Measurements from ENCODE around the gene PCBP3. TPM values are rescaled to one million over a fixed set of nuclear protein-coding genes. Genes with fewer than 3 reads are reported as not detected.
"Not testable (repeated sequence)": the region's sequence is repeated elsewhere in the genome, so short reads cannot be mapped to it uniquely, and the experiment has no call there.

PCBP3 gene
- total and polyA plus RNA-seq, 4 donors: 14.3 to 30.0 (median 22.5) TPM

DNA sequence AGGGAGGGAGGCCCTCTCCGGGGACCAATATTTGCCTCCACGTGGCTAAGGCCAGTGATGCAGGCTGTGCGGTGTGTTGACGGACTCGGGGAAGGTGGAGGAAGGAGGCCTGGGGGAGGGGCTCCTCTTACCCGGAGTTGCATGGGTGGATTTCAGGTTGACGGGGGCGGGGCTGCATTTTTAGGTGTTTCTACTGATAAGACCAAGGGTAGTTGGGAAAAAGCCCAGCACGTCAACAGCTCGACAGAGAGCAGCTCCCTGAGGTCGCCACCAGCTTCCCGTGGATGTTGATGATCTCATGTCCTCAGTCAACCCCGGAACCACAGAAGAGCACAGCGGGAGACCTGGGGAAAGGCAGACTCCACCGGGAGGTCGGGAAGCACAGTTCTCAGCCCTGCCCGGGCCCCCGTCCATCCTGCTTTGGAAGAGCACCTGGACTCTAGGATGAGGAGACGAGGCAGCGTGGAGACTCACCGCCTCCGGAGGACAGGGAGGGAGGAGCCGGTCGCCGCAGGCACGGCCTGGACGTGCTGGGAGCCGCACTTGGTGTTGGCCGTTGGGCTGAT lies 305.1 kb downstream of the PCBP3 start:
- Histone ChIP-seq H3K9me3 (ENCODE audit: control insufficient read depth, insufficient read depth, low read length) (no peaks in the 10 kb centered on the region), H3K4me1 (ENCODE audit: control insufficient read depth, insufficient read depth, low read length) (peaks cover 5% of the 10 kb centered on the region), H3K27ac (ENCODE audit: low read depth, low read length) (no peak overlapping the region), H3K36me3 (ENCODE audit: control insufficient read depth, insufficient read depth, low read length) (peaks cover 9% of the 10 kb centered on the region), H3K4me3 (ENCODE audit: low read depth, low read length) (no peak overlapping the region), H3K27me3 (ENCODE audit: control insufficient read depth, insufficient read depth, low read length) (no peaks in the 10 kb centered on the region)
- WGBS (ENCODE audit: insufficient coverage): 85% methylated on average over 29 of the region's 29 CpGs
- no peak for DNase-seq (ENCODE audit: low read depth in 4 of 6, low spot score in 6 of 6)

DNA sequence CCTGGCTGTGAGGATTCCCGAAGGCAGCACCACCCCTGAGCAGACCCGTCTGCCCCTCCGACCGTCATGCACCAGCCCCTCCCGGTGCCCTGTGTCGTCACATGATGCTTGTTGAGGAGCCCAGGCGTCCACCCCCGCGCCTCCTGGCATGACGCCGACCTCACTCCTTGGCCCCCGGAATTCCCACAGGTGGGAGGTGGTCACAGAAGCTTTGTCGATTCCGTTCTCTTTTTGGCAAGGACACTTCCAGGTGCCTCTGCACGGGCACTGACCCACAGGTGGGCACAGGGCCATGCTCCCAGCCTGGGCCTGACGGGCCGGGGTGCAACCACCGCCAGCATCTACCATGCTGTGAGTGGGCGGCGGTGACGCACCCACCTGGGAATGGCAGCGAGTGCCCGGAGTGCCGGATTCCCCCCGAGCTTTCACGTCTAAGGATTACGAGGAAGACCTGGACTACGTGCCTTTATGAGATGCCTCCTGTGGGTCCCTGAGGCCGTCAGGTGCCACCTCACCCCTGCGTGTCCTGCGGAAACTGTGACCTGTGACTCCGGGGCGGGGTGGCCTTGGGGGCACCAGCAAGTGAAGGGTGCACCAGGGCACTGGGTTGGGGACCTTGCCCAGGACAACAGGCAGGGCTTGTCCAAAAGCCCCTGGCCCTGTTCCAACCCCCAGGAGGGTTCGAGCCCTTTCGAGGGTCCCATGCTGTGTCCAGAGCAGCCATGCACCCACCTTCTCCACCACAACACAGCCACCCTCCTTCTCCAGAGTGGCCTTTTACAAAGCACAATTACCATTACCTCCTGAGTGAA lies 306.6 kb downstream of the PCBP3 start:
- peaks cover 9% of the 10 kb centered on the region for H3K36me3 ChIP-seq (ENCODE audit: control insufficient read depth, insufficient read depth, low read length)
- WGBS (ENCODE audit: insufficient coverage): 87% methylated on average over 35 of the region's 35 CpGs
- no peak overlapping the region for H3K27ac ChIP-seq (ENCODE audit: low read depth, low read length)
- H3K4me3 ChIP-seq (ENCODE audit: low read depth, low read length): no peak overlapping the region
- DNase-seq (ENCODE audit: low read depth in 4 of 6, low spot score in 6 of 6): no peak
- H3K4me1 ChIP-seq (ENCODE audit: control insufficient read depth, insufficient read depth, low read length): peaks cover 9% of the 10 kb centered on the region
- H3K27me3 ChIP-seq (ENCODE audit: control insufficient read depth, insufficient read depth, low read length): no peaks in the 10 kb centered on the region
- no peaks in the 10 kb centered on the region for H3K9me3 ChIP-seq (ENCODE audit: control insufficient read depth, insufficient read depth, low read length)

DNA sequence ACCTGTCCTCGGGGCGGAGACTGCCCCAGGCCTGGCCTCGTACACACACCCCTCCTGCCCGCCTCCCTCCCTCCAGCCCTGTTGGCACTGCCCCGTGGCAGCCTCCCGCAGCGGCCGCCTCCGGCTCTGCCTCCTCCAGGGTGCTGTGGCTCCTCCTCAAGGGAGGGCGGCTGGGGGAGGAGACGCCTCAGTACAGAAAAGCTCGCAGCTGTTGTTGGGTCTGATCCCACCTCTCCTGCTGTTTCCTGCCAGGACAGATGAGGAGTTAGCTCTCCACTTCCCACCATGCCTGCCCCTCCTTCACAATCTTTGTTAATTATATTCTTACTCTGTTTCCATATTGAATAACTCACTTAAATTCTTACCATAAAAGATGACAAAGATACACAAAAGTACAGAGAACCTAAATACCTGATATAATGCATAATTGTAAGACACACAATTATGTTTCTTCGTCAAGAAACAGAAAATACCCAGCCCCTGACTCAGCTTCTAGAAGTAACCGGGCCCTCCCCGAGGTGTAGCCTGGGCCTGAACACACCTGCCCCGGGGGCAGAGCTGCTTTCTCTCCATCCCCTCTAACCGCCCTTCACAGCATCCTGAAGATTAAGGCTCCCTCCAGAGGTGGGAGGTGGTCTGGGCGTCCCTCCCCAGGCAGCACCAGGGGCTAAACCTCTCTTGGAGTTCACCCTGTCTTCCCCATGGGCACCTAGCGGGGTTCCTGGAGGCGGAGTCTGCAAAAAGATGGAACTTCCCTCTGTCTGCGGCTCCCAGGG lies 307.4 kb downstream of the PCBP3 start:
- H3K9me3 ChIP-seq (ENCODE audit: control insufficient read depth, insufficient read depth, low read length): no peaks in the 10 kb centered on the region
- H3K4me3 ChIP-seq (ENCODE audit: low read depth, low read length): no peak overlapping the region
- no peak overlapping the region for H3K27ac ChIP-seq (ENCODE audit: low read depth, low read length)
- DNase-seq (ENCODE audit: low read depth in 4 of 6, low spot score in 6 of 6): peak in 1 of 6 donors; percentile 66
- peaks cover 9% of the 10 kb centered on the region for H3K4me1 ChIP-seq (ENCODE audit: control insufficient read depth, insufficient read depth, low read length)
- peaks cover 6% of the 10 kb centered on the region for H3K36me3 ChIP-seq (ENCODE audit: control insufficient read depth, insufficient read depth, low read length)
- H3K27me3 ChIP-seq (ENCODE audit: control insufficient read depth, insufficient read depth, low read length): no peaks in the 10 kb centered on the region
- 44% methylated on average over 20 of the region's 21 CpGs for WGBS (ENCODE audit: insufficient coverage)

DNA sequence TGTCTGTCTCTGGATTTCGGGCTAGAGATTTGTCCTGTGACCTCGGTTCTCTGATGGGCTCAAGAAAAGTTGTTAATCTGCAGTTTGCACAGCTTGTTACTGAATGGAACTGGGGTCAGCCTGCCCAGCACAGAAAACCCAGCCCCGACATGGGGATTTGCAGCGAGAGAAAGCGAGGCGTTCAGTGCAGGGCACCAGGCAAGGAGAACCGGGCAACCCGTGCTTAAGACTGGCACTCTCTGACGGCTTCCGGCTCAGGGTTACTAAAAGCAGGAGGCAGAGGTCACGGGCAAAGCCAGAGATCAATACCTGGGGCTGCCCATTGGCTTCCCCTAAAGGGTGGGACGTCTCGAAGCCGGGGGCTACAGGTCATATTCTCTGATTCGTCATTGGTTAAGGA lies 308.2 kb downstream of the PCBP3 start:
- H3K9me3 ChIP-seq (ENCODE audit: control insufficient read depth, insufficient read depth, low read length): no peaks in the 10 kb centered on the region
- peaks cover 9% of the 10 kb centered on the region for H3K4me1 ChIP-seq (ENCODE audit: control insufficient read depth, insufficient read depth, low read length)
- WGBS (ENCODE audit: insufficient coverage): 86% methylated on average over 15 of the region's 15 CpGs
- H3K4me3 ChIP-seq (ENCODE audit: low read depth, low read length): no peak overlapping the region
- no peak for DNase-seq (ENCODE audit: low read depth in 4 of 6, low spot score in 6 of 6)
- H3K36me3 ChIP-seq (ENCODE audit: control insufficient read depth, insufficient read depth, low read length): peaks cover 6% of the 10 kb centered on the region
- no peaks in the 10 kb centered on the region for H3K27me3 ChIP-seq (ENCODE audit: control insufficient read depth, insufficient read depth, low read length)
- H3K27ac ChIP-seq (ENCODE audit: low read depth, low read length): no peak overlapping the region

DNA sequence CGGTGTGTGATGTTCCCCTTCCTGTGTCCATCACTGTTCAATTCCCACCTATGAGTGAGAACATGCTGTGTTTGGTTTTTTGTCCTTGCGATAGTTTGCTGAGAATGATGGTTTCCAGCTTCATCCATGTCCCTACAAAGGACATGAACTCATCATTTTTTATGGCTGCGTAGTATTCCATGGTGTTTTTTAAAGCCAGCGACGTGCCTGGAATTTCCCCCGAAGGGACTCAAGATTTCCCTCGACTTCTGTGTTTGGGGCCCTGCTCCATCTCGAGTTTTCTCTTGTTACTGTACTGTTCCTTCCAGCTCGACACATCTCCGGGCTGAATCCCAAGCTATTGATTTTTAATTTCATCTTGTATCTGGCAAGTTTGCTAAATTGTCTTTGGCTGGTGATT lies 309.0 kb downstream of the PCBP3 start:
- not testable (repeated sequence) for H3K9me3 ChIP-seq (ENCODE audit: control insufficient read depth, insufficient read depth, low read length); H3K4me3 ChIP-seq (ENCODE audit: low read depth, low read length); H3K27me3 ChIP-seq (ENCODE audit: control insufficient read depth, insufficient read depth, low read length); H3K4me1 ChIP-seq (ENCODE audit: control insufficient read depth, insufficient read depth, low read length); DNase-seq (ENCODE audit: low read depth in 4 of 6, low spot score in 6 of 6); H3K36me3 ChIP-seq (ENCODE audit: control insufficient read depth, insufficient read depth, low read length); H3K27ac ChIP-seq (ENCODE audit: low read depth, low read length)
- WGBS (ENCODE audit: insufficient coverage): 83% methylated on average over 6 of the region's 10 CpGs

DNA sequence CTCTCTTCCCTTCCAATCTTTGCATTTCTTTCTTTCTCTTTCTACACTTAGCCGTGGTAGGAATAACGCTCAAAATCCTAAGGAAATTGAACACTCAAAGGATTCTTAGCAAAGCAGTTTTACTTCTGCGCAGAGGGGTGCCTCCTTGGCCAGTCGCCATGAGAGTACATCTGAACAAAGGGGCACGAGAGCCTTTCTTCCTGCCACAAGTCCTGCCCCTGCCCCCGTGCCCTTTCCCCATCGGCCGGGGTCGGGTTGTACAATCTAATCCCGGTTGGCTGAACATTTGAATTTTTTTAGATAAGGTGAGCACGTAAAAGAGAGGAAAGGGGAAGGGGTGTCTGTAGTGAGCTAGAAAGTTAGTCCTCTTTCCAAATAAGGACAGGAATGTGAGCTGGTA lies 309.4 kb downstream of the PCBP3 start:
- no peak for DNase-seq (ENCODE audit: low read depth in 4 of 6, low spot score in 6 of 6)
- H3K9me3 ChIP-seq (ENCODE audit: control insufficient read depth, insufficient read depth, low read length): no peaks in the 10 kb centered on the region
- WGBS (ENCODE audit: insufficient coverage): 60% methylated on average over 11 of the region's 11 CpGs

DNA sequence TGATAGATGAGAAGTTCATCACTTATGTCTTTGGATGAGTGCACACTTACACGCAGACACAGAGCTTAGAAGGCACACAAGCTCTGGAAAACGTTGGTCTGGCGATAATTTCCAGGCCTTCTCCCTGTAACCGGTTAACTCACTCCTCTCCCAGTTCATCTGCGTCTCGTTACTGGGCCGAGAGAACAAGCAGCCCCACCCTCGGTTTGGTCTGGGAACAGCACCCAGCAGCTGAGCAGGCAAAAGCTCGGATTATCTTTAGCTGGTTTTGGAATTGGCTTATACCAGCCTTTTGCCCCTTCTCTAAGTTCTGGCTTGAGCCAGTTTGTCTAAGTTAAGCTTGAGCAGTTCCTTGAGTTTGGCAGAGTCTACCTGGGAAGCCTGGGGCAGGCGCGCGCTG lies 310.7 kb downstream of the PCBP3 start:
- Histone ChIP-seq H3K4me3 (ENCODE audit: low read depth, low read length) (no peak overlapping the region), H3K36me3 (ENCODE audit: control insufficient read depth, insufficient read depth, low read length) (peaks cover 4% of the 10 kb centered on the region), H3K4me1 (ENCODE audit: control insufficient read depth, insufficient read depth, low read length) (peaks cover 9% of the 10 kb centered on the region), H3K27me3 (ENCODE audit: control insufficient read depth, insufficient read depth, low read length) (no peaks in the 10 kb centered on the region), H3K9me3 (ENCODE audit: control insufficient read depth, insufficient read depth, low read length) (no peaks in the 10 kb centered on the region), H3K27ac (ENCODE audit: low read depth, low read length) (no peak overlapping the region)
- WGBS (ENCODE audit: insufficient coverage): 73% methylated on average over 11 of the region's 12 CpGs
- DNase-seq (ENCODE audit: low read depth in 4 of 6, low spot score in 6 of 6): no peak

More for the DNA sequence above, 309.4 kb downstream of the PCBP3 start:
- Histone ChIP-seq H3K27me3 (ENCODE audit: control insufficient read depth, insufficient read depth, low read length) (no peaks in the 10 kb centered on the region), H3K4me3 (ENCODE audit: low read depth, low read length) (no peak overlapping the region), H3K4me1 (ENCODE audit: control insufficient read depth, insufficient read depth, low read length) (peaks cover 9% of the 10 kb centered on the region), H3K27ac (ENCODE audit: low read depth, low read length) (no peak overlapping the region), H3K36me3 (ENCODE audit: control insufficient read depth, insufficient read depth, low read length) (peaks cover 6% of the 10 kb centered on the region)

DNA sequence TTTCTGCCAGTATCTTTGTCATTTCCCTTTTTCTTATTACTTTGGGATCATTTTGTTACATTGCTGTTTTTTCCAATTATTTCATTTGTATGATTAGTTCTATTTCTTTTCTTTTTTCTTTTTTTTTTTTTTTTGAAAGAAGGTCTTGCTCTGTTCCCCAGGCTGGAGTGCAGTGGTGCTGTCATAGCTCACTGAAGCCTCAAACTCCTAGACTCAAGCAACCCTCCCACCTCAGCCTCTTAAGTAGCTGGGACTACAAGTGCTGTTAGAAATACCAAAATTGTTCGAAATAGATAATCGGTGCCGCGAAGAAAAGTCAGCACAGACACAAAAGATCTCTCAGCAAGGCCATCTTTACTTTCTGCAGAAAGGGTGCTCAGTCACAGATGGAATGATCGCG lies 311.4 kb downstream of the PCBP3 start:
- Histone ChIP-seq H3K4me3 (ENCODE audit: low read depth, low read length) (no peak overlapping the region), H3K27me3 (ENCODE audit: control insufficient read depth, insufficient read depth, low read length) (no peaks in the 10 kb centered on the region), H3K4me1 (ENCODE audit: control insufficient read depth, insufficient read depth, low read length) (peaks cover 9% of the 10 kb centered on the region), H3K36me3 (ENCODE audit: control insufficient read depth, insufficient read depth, low read length) (peaks cover 3% of the 10 kb centered on the region), H3K9me3 (ENCODE audit: control insufficient read depth, insufficient read depth, low read length) (no peaks in the 10 kb centered on the region), H3K27ac (ENCODE audit: low read depth, low read length) (no peak overlapping the region)
- no peak for DNase-seq (ENCODE audit: low read depth in 4 of 6, low spot score in 6 of 6)
- 94% methylated on average over 4 of the region's 6 CpGs for WGBS (ENCODE audit: insufficient coverage)

DNA sequence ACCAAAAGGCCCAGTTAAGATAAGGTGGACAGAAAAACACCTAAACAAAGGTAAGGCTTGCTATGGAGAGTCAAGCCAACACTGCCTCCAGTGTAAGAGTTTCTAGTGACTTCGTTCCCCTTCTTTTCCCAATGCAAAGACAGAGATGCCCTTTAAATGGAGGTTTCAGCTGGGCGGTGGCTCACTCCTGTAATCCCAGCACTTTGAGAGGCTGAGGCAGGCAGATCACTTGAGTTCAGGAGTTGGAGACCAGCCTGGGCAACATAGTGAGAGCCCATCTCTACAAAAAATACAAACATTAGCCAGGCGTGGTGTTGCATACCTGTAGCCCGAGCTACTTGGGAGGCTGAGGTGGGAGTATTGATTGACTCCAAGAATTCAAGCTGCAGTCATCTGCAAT lies 314.0 kb downstream of the PCBP3 start:
- Histone ChIP-seq H3K4me3 (ENCODE audit: low read depth, low read length) (no peak overlapping the region), H3K27me3 (ENCODE audit: control insufficient read depth, insufficient read depth, low read length) (no peaks in the 10 kb centered on the region), H3K36me3 (ENCODE audit: control insufficient read depth, insufficient read depth, low read length) (no peaks in the 10 kb centered on the region), H3K27ac (ENCODE audit: low read depth, low read length) (no peak overlapping the region), H3K9me3 (ENCODE audit: control insufficient read depth, insufficient read depth, low read length) (no peaks in the 10 kb centered on the region), H3K4me1 (ENCODE audit: control insufficient read depth, insufficient read depth, low read length) (peaks cover 4% of the 10 kb centered on the region)
- WGBS (ENCODE audit: insufficient coverage): 86% methylated on average over 1 of the region's 4 CpGs
- DNase-seq (ENCODE audit: low read depth in 4 of 6, low spot score in 6 of 6): no peak

Data from spinal cord (tissue), 10 donors.